ENCODE measurements around the gene ZC3H6. TPM values are rescaled to one million over a fixed set of nuclear protein-coding genes. Genes with fewer than 3 reads are reported as not detected.

ZC3H6 gene
- total RNA-seq, 1 donor from 2014 or later = 7.3 TPM

GRCh38 chr2:112312821-112313220 lies 37.4 kb downstream of the ZC3H6 start:
- H3K4me1 Mint-ChIP-seq (ENCODE audit: low read depth) = peaks cover 5% of the 10 kb centered on the region
- DNase-seq (ENCODE audit: low spot score, unreplicated experiment) = no peak
- no peak overlapping the region for H3K4me3 Mint-ChIP-seq (ENCODE audit: low read depth)
- H3K27ac Mint-ChIP-seq = no peak overlapping the region
- no peaks in the 10 kb centered on the region for H3K27me3 Mint-ChIP-seq
- TF ChIP-seq CTCF (IDR thresholded peaks at IDR 0.05; ENCODE audit: unreplicated experiment) = no peak
- no peaks in the 10 kb centered on the region for H3K9me3 Mint-ChIP-seq (ENCODE audit: low read depth)
- peaks cover 3% of the 10 kb centered on the region for H3K36me3 Mint-ChIP-seq (ENCODE audit: insufficient read depth)

- TF ChIP-seq CTCF (IDR thresholded peaks at IDR 0.05; ENCODE audit: unreplicated experiment) = no peak
- Mint-ChIP-seq H3K36me3 (ENCODE audit: insufficient read depth) (peaks cover 3% of the 10 kb centered on the region), H3K27ac (no peak overlapping the region), H3K27me3 (no peaks in the 10 kb centered on the region), H3K4me1 (ENCODE audit: low read depth) (peaks cover 13% of the 10 kb centered on the region), H3K9me3 (ENCODE audit: low read depth) (no peaks in the 10 kb centered on the region), H3K4me3 (ENCODE audit: low read depth) (no peak overlapping the region)
- no peak for DNase-seq (ENCODE audit: low spot score, unreplicated experiment)
These were observed 39.5 kb downstream of the ZC3H6 start for GRCh38 chr2:112314856-112315255.

- no peak overlapping the region for H3K4me3 Mint-ChIP-seq (ENCODE audit: low read depth)
- no peak for DNase-seq (ENCODE audit: low spot score, unreplicated experiment)
- no peaks in the 10 kb centered on the region for H3K9me3 Mint-ChIP-seq (ENCODE audit: low read depth)
- peak overlapping the region; percentile 7 for H3K27ac Mint-ChIP-seq
- H3K36me3 Mint-ChIP-seq (ENCODE audit: insufficient read depth) = no peaks in the 10 kb centered on the region
- no peaks in the 10 kb centered on the region for H3K27me3 Mint-ChIP-seq
- H3K4me1 Mint-ChIP-seq (ENCODE audit: low read depth) = peaks cover 13% of the 10 kb centered on the region
- TF ChIP-seq CTCF (IDR thresholded peaks at IDR 0.05; ENCODE audit: unreplicated experiment) = no peak
These were observed 42.1 kb downstream of the ZC3H6 start for GRCh38 chr2:112317303-112318158.

GRCh38 chr2:112318515-112318914 lies 43.1 kb downstream of the ZC3H6 start:
- no peak overlapping the region for H3K27ac Mint-ChIP-seq
- no peak for TF ChIP-seq CTCF (IDR thresholded peaks at IDR 0.05; ENCODE audit: unreplicated experiment)
- H3K4me1 Mint-ChIP-seq (ENCODE audit: low read depth) = peaks cover 13% of the 10 kb centered on the region
- H3K4me3 Mint-ChIP-seq (ENCODE audit: low read depth) = no peak overlapping the region
- H3K9me3 Mint-ChIP-seq (ENCODE audit: low read depth) = no peaks in the 10 kb centered on the region
- H3K27me3 Mint-ChIP-seq = no peaks in the 10 kb centered on the region
- H3K36me3 Mint-ChIP-seq (ENCODE audit: insufficient read depth) = no peaks in the 10 kb centered on the region
- no peak for DNase-seq (ENCODE audit: low spot score, unreplicated experiment)

- Mint-ChIP-seq H3K9me3 (ENCODE audit: low read depth) (no peaks in the 10 kb centered on the region), H3K27ac (no peak overlapping the region), H3K4me3 (ENCODE audit: low read depth) (no peak overlapping the region), H3K36me3 (ENCODE audit: insufficient read depth) (peaks cover 5% of the 10 kb centered on the region), H3K27me3 (no peaks in the 10 kb centered on the region), H3K4me1 (ENCODE audit: low read depth) (peaks cover 13% of the 10 kb centered on the region)
- DNase-seq (ENCODE audit: low spot score, unreplicated experiment) = no peak
- no peak for TF ChIP-seq CTCF (IDR thresholded peaks at IDR 0.05; ENCODE audit: unreplicated experiment)
These were observed 46.3 kb downstream of the ZC3H6 start for GRCh38 chr2:112321375-112322320.

Measured in progenitor cell of endocrine pancreas (in vitro differentiated cells).